Hindlimb muscle (tissue), 1 donor: ENCODE data around the gene PDGFD. TPM values are rescaled to one million over a fixed set of nuclear protein-coding genes. Genes with fewer than 3 reads are reported as not detected.
A peak's percentile ranks its signal among the peaks of the same experiment; 100 is the strongest.

Source experiments
- DNase-seq: peaks from one replicate; pipeline ENCODE4 v3.0.0-alpha.2; 2013
- polyA plus RNA-seq: library from polyadenylated mRNA; unstranded; fragments of 120-200 nt; gene quantifications from one replicate; pipeline ENCODE4 v1.2.1, GENCODE V29; 2013; ENCODE audit not compliant: insufficient read length

Gene PDGFD
- polyA plus RNA-seq, 1 donor: 19.1 TPM

GRCh38 chr11:103948187-103948763 lies 215.7 kb downstream of the PDGFD start:
- DNase-seq: no peak

DNA sequence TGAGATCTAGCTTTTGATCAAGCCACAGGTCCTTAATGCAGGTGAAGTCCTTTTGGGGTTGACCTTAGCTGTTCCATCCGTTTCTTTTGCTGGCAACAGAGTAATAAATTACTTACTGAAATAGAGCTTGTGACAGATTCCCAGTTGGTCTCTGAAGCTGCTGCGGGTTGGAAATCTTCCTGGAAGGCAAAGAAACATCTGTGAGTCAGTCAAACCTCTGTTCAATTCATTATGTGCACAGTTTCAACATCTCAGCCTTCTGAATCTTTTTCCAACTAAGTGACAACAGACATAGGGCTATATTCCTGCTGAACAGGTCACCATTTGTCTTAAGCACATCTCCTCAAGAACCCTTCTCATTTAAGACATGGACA lies 216.4 kb downstream of the PDGFD start:
- DNase-seq: peak; percentile 19

DNA sequence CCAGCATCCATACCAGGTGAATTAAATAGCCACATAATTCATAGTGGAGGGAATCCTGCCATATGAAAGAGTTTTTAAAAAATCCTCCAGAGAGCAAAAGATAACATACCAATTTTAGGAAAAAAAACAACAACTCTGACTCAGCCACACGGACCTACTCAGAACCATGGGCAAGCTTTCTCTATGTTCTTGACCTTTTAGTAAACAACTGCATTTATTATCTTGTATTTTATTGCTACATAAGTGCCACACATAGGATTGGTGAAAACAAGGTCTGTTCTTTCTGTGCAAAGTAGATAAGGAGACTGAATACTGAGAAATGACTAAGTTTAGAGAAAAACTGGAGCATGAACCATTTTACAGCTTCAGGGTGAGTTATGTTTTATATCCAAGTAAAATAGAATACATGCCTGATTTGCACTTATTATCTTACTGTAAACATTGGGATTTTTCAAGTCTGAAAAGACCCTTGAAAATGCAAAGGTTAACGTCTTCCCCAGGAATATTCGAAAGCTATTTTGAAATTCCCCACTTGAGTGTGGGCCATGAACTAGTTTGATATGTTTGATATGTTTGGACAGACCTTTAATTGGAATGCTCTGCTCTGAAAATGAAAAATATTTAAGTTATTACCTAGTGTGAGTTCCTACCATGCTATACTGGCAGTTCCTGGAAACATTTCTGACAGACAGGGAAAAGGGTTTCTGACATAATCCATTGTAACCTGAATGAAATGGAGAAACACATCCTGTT lies 217.0 kb downstream of the PDGFD start:
- no peak for DNase-seq

- DNase-seq: no peak
Observed at GRCh38 chr11:103944251-103944940, 219.6 kb downstream of the PDGFD start.

GRCh38 chr11:103942646-103943045 lies 221.3 kb downstream of the PDGFD start:
- DNase-seq: no peak

DNA sequence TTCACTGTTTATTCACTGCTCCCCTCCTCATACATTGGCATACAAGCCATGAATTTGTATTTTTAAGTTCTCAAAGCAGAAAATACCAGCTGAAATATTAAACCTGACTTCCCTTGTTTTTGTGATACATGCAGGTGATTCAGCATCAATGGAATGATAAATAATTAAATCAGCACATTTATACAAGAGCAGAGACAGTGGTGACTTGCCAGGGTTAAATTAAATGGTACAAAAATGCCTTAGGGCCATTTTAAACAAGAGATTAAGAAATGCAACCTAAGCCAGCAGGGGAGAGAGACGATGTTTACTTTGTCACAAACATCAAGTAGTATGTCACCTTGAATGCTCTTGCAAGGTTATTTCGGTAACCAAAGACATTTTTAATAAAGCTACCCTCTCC lies 223.4 kb downstream of the PDGFD start:
- no peak for DNase-seq

- no peak for DNase-seq
Observed at GRCh38 chr11:103939694-103940093, 224.3 kb downstream of the PDGFD start.

- DNase-seq: no peak
Observed at GRCh38 chr11:103936059-103936458, 227.9 kb downstream of the PDGFD start.

- DNase-seq: no peak
Observed at GRCh38 chr11:103935219-103935618, 228.7 kb downstream of the PDGFD start.

GRCh38 chr11:103929170-103929903 lies 234.6 kb downstream of the PDGFD start:
- DNase-seq: no peak

DNA sequence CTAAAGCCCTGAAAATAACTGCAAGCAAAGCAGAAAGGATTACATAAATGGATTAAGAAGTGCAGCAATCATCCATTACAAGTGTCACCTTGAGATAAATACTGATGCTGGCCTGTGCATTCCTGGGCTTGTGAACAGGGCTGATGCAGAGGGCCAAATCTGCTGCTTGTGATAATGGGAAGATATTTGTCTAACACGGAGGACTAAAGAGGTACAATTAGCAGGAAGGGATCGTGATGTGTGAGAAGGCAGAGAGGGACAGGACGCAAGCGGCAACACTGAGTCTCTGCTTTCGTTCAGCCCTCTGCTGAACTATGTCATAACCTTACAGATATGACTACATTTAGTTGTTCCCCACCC lies 235.2 kb downstream of the PDGFD start:
- DNase-seq: no peak

GRCh38 chr11:103928040-103928801 lies 235.7 kb downstream of the PDGFD start:
- DNase-seq: no peak

DNA sequence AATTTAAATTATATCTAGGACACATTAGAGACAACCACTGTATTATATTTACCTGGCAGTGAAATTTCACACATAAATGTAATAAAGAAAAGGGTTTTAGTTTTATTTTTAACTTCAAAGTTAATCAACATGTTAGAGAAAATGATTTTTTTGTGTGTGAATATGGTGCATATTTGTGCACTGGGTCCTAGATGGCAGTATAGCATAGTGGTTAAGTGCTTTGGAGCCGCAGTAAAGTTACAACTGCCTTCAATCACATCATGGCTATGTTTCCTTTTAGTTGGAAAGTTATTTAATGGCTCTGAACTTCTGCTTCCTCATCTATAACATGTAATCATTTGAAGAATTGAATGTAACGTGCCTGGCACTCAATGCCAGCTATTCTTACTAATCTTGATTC lies 236.4 kb downstream of the PDGFD start:
- peak; percentile 14 for DNase-seq

DNA sequence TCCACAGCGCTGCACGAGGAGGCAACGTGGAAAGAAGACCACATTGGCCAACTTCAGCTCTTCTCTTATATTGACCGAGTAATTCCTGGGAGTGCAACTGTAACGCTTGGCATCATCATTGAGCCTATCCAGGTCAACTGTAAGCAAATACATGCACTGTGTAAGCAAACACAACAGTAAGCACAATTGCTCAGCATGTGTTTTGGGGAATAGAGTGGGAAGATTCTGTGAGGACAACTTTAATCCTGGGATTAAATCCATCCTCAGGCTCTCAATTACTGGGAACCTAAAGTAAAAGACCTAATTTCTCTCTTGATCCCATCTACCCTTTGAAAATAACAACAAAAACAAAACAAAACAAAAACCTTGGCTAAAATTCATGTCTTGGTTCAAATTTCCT lies 237.0 kb downstream of the PDGFD start:
- DNase-seq: no peak

DNA sequence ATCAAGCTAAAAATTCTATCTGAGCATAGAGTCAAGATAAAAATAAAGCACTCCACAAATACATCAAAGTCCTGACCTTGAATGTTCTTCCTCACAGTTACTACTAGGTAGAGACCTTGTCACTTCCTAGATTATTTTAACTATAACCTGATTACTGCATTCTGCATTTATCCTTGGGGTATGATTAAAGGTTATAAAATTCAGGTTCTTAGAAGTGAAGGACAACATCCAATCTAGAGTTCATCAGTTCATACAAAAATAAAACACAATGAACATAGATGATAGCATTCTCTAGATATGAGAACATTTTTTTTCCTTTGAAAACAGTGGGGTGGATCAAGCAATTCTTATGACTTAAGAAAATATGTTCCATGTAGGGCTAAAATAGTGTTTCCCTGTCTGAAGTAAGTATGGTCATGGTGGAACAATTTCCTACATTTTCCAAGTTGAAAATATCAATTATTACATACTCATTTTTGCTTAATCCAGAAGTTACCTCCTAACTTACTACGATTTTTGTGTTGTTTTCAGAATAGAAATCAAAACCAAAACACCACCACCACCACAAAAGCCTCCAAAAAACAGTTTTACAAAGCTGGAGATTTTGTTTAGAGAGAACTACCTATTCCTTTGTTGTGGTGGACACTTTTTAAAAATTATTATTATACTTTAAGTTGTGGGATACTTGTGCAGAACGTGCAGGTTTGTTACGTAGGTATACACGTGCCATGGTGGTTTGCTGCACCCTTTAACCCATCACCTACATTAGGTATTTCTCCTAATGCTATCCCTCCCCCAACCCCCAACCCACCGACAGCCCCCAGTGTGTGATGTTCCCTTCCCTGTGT lies 239.6 kb downstream of the PDGFD start:
- no peak for DNase-seq

GRCh38 chr11:103923451-103923931 lies 240.5 kb downstream of the PDGFD start:
- DNase-seq: no peak

- DNase-seq: no peak
Observed at GRCh38 chr11:103920933-103921332, 243.0 kb downstream of the PDGFD start.

DNA sequence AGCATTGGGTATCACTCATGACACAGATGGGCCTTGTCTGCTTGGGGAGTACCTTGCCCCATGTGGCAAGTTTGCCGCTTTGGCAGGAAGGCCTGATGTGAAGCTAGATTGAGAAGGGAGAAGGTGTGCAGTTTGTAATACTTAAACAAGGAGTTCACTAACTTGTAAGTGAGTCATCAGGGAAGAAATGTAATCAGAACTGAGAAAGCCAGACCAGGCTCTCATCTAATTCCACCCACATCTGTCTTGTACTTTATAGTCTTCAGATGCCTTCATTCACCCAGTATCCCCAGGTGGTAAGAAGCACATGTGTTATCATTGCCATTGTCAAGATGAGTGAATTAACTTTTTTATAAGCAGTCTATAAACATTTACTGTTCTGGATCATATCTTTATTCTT lies 243.5 kb downstream of the PDGFD start:
- no peak for DNase-seq

- no peak for DNase-seq
Observed at GRCh38 chr11:103910721-103911120, 253.2 kb downstream of the PDGFD start.

DNA sequence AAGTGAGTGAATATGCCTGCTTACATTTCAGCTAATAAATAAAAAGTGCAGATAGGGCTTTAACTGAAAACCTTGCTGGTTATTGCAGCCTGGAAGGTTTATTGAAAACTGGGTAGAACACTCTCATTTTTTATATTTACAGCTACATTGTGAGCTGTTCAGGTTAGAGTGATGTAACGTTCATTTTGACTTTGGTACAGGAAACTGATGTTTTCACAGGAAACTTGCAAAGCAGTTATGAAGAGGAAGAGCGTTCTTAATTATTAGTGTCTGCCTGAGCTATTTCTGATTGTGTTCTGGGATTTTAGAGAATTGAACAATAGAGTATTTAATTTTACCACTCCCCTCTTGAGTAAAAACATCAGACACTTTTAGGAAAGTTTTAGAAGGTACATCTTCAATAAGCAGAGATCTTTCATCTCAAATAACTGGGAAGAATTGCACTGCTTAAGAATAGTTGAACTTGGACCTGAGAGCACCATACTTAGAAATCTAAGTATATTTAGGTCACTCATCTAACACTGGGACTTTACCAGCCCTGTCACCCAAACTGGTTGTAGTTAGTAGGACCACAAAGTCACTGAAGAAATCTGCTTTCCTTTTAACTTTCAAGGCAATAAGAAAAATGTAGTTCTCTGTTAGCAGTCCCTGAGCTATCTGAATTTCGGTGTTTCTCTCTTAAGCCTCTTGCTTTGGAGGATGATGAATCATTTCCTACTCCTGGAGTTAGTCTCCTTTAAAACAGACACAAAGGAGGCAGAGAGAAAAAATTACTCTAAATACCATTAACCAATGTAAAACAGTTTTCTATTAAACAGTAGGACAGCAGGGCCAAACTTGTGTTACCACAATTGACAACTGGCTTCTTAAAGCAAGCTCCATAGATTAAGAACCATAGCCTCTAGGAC lies 256.1 kb downstream of the PDGFD start:
- no peak for DNase-seq
